OCI-LY1 (cell line): ENCODE results near the gene SRD5A1.

Experiments
- CTCF ChIP-seq: fragments of 200-600 bp; sonication (generic), shearing (Covaris generic); IDR thresholded peaks from 2 replicates; pipeline ENCODE4 v1.5.1; 2017; ENCODE audit warnings: mild to moderate bottlenecking, antibody characterized with exemption, low read length, moderate library complexity, mixed read lengths
- EZH2 ChIP-seq: fragments of 200-600 bp; sonication (generic), shearing (Covaris generic); IDR thresholded peaks from 2 replicates; pipeline ENCODE4 v1.8.0; 2017; ENCODE audit warnings: borderline replicate concordance, mixed run types, mild to moderate bottlenecking, antibody characterized with exemption, low read length, moderate library complexity, mixed read lengths

DNA sequence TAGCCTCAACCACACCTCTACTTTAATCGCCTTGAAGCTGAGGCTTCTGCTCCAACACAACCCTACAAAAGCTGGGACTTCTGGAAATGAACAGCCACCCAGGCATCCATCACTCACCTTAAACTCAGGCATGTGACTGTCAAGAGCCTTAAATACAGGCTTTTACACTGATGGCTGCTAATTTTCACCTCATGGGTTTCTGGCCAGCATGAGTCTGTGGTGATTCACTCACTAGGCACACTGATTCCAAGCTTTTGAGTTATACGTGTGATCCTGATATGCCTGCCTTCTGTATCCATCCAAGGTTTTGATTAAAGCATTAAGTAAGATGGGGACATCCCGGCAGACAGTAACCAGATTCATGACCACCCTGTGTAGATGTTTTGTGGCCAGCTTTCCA lies 9.3 kb upstream of the SRD5A1 start:
- no peak for TF ChIP-seq CTCF
- no peak for TF ChIP-seq EZH2
